ENCODE data around the gene NOTO. TPM values are rescaled to one million over a fixed set of nuclear protein-coding genes. Genes with fewer than 3 reads are reported as not detected.

Gene NOTO
- polyA plus RNA-seq, 2 of the 4 experiments (the other 2 are of a cell fraction), result 0.03 TPM; not detected in 1

- no peak for ATAC-seq
- ChIA-PET POLR2A (interaction anchor here (1.6 kb wide), 1 partner anchor 38 kb away, joined by 4 read pairs; no protein-coding TSS in a partner anchor), CTCF (interaction anchor here (0.6 to 11.5 kb wide), 12 partner anchors 10 to 592 kb away, joined by 3 to 251 read pairs (median 6); partner anchors contain the start of gene SMYD5)
- no peak overlapping the region for H3K4me2 ChIP-seq
- H3K27ac ChIP-seq, result no peak overlapping the region
- H3K4me1 ChIP-seq, result peaks cover 11% of the 10 kb centered on the region
- H3K9me3 ChIP-seq, result no peaks in the 10 kb centered on the region
- no peak for TF ChIP-seq CTCF (IDR thresholded peaks at IDR 0.05)
- TF ChIP-seq HOXB5 (CRISPR knock-in tag; IDR thresholded peaks at IDR 0.05), result no peak
- TF ChIP-seq MAX (IDR thresholded peaks at IDR 0.05), result no peak
- no peak for TF ChIP-seq HOXA7 (CRISPR knock-in tag; IDR thresholded peaks at IDR 0.05)
- TF ChIP-seq EHMT2 (IDR thresholded peaks at IDR 0.05; ENCODE audit: low read depth), result no peak
- no peak for TF ChIP-seq CEBPB (IDR thresholded peaks at IDR 0.05)
- no peak for TF ChIP-seq ATOH8 (CRISPR knock-in tag; IDR thresholded peaks at IDR 0.05; ENCODE audit: low read depth)
- no peak for TF ChIP-seq REST (IDR thresholded peaks at IDR 0.05)
- TF ChIP-seq MAZ (IDR thresholded peaks at IDR 0.05; ENCODE audit: borderline replicate concordance, low read depth, low read length), result no peak
- no peak for TF ChIP-seq EHF (CRISPR knock-in tag; IDR thresholded peaks at IDR 0.05)
- no peak for TF ChIP-seq ELK1 (IDR thresholded peaks at IDR 0.05; ENCODE audit: low read depth, low read length)
- no peak for TF ChIP-seq NFE2L2 (conservative IDR thresholded peaks at IDR 0.05; ENCODE audit: low read length)
- no peak for TF ChIP-seq KDM5A (IDR thresholded peaks at IDR 0.05)
- no peak for TF ChIP-seq NR3C1 (IDR thresholded peaks at IDR 0.05)
- TF ChIP-seq CBX2 (IDR thresholded peaks at IDR 0.05; ENCODE audit: borderline replicate concordance, low read depth), result no peak
- TF ChIP-seq RAD21 (conservative IDR thresholded peaks at IDR 0.05 in 1 of 2, IDR thresholded peaks at IDR 0.05 in 1 of 2), result no peak
- no peak for TF ChIP-seq TFCP2L1 (CRISPR knock-in tag; IDR thresholded peaks at IDR 0.05)
- TF ChIP-seq RNF2 (IDR thresholded peaks at IDR 0.05; ENCODE audit: borderline replicate concordance, low read depth), result no peak
- no peak overlapping the region for H3K4me3 ChIP-seq
- 71% methylated on average over 10 of the region's 10 CpGs for WGBS (ENCODE audit: missing lambda C conversion rate)
- no peak for DNase-seq (ENCODE audit: low read depth in 1 of 2, low spot score in 1 of 2)
- no peak for FAIRE-seq
These were observed 28.1 kb upstream of the NOTO start for GRCh38 chr2:73174244-73174643.

All from A549 (cell line).